Urinary bladder (tissue), 4 donors: ENCODE data around the gene ZFP82. TPM values are rescaled to one million over a fixed set of nuclear protein-coding genes. Genes with fewer than 3 reads are reported as not detected.

ENCODE experiments used
- DNase-seq: peaks from one replicate; pipeline ENCODE4 v3.0.0-alpha.2; 2015; ENCODE audit errors: extremely low spot score
- H3K27ac ChIP-seq: one replicate; pipeline ENCODE4 v1.5.1; 2013; ENCODE audit warnings: low read depth, mild to moderate bottlenecking, moderate library complexity
- H3K36me3 ChIP-seq: one replicate; pipeline ENCODE4 v1.6.1; 2013; ENCODE audit warnings: mild to moderate bottlenecking, moderate library complexity; ENCODE audit not compliant: insufficient read depth
- H3K4me1 ChIP-seq: one replicate; pipeline ENCODE4 v1.6.1; 2013; ENCODE audit warnings: mild to moderate bottlenecking, moderate library complexity; ENCODE audit not compliant: insufficient read depth
- H3K4me3 ChIP-seq: one replicate; pipeline ENCODE4 v1.5.1; 2013; ENCODE audit warnings: low read depth, low read length
- WGBS: extraction: QIAGEN DNeasy Blood & Tissue Kit; methylation state at CpG from one replicate; pipeline ENCODE4 v1.1.7; 2013; 5-methylcytosine and 5-hydroxymethylcytosine counted together
- polyA plus RNA-seq: library from polyadenylated mRNA; stranded (reverse); fragments of 200-250 nt; gene quantifications from one replicate; pipeline ENCODE4 v1.2.3, GENCODE V29; 2013
- total RNA-seq: library from RNA; depleted of rRNA; stranded (reverse); fragments of >200 nt; gene quantifications from one replicate; pipeline ENCODE4 v1.2.3, GENCODE V29; 2014
- donor health status: healthy with polysubstance abuse.
- donor health status: healthy.

The ZFP82 gene
- total and polyA plus RNA-seq, 2 donors = 4.2 to 22.6 TPM

DNA sequence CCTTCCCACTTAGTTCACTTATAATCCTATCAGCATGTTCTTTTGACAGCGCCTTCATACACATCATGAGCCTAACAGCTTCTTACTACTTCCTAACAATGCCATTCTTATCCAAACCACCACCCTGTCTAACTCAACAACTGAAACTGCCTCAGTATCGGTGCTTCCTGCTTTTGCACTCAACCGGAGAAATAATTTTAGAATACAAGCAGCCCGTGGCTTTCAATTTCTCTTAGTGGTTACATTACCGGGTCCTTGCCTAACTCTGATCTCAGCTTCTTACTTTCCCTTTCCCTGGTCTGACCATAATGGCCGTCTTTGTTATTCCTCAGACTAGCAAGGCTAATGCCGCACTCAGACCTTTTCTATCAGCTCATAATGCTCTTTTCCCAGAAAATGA is 17.0 kb downstream of the ZFP82 start:
- WGBS = 94% methylated on average over 7 of the region's 7 CpGs
- Histone ChIP-seq H3K4me1 (no peaks in the 10 kb centered on the region), H3K4me3 (no peak overlapping the region), H3K27ac (no peak overlapping the region), H3K36me3 (peaks cover 15% of the 10 kb centered on the region)
- no peak for DNase-seq

DNA sequence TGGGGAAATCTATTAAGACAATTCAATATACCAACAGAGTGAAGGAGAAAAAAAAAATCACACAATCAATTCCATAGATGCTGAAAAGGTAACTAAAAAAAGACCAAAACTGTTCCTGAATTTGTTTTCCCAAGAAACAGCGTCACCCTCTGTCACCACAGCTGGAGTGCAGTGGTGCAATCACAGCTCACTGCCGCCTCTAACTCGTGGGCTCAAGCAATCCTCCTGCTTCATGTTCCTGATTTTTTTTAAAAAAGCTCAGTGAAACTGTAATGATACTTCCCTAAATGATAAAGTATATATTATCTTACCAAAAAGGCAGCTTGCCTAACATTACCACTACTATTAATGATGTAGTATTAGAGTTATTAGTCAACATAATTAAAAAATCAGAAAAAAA is 19.9 kb downstream of the ZFP82 start:
- WGBS = 96% methylated on average over 3 of the region's 3 CpGs
- Histone ChIP-seq H3K4me1 (no peaks in the 10 kb centered on the region), H3K27ac (no peak overlapping the region), H3K36me3 (peaks cover 13% of the 10 kb centered on the region), H3K4me3 (no peak overlapping the region)
- no peak for DNase-seq

DNA sequence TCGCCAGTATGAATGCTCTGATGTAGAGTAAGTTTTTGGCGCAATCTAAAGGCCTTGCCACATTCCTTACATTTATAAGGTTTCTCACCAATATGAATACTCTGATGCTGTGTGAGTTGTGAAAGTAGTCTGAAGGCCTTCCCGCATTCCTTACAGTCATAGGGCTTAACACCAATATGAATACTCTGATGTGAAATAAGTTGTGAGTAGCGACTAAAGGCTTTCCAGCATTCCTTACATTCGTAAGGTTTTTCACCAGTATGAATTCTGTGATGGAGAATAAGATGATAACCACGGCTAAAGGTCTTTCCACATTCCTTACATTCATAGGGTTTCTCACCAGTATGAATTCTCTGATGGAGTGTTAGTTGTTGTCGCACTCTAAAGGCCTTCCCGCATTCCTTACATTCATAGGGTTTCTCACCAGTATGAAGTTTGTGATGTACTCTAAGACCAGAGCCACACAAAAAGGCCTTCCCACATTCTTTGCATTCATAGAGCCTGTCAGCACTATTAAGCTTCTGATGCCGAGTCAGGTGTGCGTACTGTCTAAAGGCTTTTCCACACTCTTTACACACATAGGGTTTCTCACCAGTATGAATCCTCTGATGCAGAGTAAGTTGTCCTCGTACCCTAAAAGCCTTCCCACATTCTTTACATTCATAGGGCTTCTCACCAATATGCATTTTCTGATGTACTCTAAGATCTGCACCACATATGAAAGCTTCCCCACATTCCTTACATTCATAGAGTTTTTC is 25.3 kb downstream of the ZFP82 start:
- WGBS = 98% methylated on average over 11 of the region's 11 CpGs
- no peak overlapping the region for H3K4me3 ChIP-seq
- H3K27ac ChIP-seq = no peak overlapping the region
- H3K4me1 ChIP-seq = no peaks in the 10 kb centered on the region
- DNase-seq = no peak
- H3K36me3 ChIP-seq = peaks cover 8% of the 10 kb centered on the region

DNA sequence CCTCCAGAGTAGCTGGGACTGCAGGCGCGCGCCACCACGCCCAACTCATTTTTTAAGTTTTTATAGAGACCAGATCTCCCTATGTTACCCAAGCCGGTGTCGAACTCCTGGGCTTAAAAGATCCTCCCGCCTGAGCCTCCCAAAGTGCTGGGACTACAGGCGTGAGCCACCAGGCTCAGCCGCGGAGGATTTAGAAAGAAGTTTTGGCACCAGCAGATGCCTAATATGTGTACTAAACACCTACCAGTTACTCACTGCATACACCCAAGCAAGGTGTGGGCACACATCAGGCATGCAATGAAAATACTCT is 39.0 kb downstream of the ZFP82 start:
- Histone ChIP-seq H3K36me3 (no peaks in the 10 kb centered on the region), H3K4me1 (no peaks in the 10 kb centered on the region), H3K4me3 (peak overlapping the region; percentile 69), H3K27ac (peak overlapping the region; percentile 12)
- WGBS = 58% methylated on average over 10 of the region's 10 CpGs
- no peak for DNase-seq

DNA sequence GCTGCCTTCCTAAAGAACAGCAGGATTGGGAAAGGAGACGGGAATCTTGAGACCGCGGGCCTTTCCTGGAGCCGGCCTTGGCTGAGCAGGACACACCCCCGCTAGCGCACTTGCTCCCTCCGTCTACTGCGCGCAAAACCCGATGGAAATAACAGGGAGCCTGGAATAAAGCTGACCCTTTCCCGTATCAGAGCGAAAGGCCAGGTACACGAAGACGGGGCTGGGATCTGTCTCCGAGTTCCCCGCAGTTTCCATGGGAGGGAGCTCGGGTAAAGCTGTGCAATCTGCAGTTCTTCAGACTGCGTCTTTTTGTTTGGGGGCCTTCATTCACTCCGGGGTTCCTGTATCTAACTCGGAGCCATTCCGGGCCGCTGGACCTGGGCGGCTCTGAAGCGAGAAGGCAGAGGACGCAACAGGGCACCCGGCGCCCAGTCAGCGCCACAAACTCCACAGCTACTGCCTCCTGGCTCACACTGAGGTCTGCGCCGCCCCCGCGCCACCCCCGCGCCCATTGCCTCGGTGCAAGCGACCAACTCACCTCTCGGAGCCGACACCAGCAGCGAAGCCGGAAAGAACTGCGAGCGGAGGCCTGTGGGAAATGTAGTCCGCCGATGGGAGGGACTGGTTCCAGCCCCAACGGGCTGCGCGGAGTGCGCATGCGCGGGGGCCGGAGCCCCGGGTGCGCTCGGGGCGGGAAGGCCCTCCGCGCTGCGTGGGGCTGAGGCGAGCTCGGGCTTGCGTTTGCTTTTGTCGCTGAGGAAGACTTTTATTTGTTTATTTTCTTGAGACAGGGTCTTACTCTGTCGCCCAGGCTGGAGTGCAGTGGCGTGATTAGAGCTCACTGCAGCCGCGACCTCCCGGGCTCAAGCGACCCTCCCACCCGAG is 39.6 kb downstream of the ZFP82 start, which contains the start of gene ZFP14:
Gene ZFP14, minus strand, starts transcription at position 577 of the 885 bp plus-strand sequence. CDS start 11,309 bp downstream, outside the sequence.
- WGBS = 3% methylated on average over 69 of the region's 69 CpGs

DNA sequence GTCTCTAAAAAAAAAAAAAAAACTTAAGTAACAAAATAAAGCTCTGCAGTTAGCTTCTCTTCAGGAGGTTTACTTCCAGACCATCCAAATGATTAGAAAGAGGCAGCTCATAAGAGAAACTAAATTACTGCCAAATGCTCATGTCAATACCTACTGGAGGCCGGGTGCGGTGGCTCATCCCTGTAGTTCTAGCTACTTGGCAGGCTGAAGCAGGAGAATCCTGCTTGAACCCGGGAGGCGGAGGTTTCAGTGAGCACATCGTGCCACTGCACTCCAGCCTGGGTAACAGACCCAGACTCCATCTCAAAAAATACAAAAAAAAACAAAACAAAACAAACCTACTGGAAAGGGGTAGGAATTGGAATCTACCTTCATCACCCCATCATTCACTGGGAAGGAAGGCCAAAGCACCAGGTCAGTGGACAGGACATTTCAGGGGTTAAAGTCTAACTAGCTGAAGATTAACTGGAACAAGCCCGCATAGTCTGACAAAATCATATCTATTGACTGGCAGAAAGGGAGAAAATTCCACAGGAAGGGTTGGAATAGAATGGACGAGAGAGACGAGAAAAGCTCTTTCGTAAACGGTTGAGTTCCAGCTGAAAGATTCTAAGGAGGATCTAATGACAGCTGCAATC is 40.8 kb downstream of the ZFP82 start:
- H3K4me3 ChIP-seq = no peak overlapping the region

More for the DNA sequence above, 39.6 kb downstream of the ZFP82 start, which contains the start of gene ZFP14:
- no peaks in the 10 kb centered on the region for H3K4me1 ChIP-seq
- DNase-seq = peak; percentile 81
- no peaks in the 10 kb centered on the region for H3K36me3 ChIP-seq
- H3K4me3 ChIP-seq = peak within 1 kb of the TSS; percentile 69
- peak within 1 kb of the TSS; percentile 84 for H3K27ac ChIP-seq

DNA sequence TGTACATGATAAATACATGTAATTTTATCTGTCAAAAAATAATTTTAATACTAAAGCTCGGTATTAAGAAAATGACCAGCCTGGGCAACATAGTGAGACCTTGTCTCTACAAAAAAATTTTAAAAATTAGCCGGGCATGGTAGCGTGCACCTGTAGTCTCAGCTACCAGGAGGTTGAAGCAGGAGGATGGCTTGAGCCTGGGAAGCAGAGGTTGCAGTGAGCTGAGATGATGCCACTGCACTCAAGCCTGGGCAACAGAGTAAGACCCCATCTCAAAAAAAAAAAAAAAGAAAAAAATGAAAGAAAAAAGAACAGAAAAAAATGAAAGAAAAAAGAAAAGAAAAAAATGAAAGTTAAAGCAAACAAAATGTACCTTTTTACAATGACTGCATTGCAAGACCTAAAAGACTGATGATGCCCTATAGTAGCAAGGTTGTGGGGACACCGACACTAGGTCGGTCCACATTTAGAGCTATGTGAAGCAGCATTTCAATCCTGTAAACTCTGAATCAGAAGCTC is 44.7 kb downstream of the ZFP82 start:
- WGBS = 97% methylated on average over 5 of the region's 5 CpGs

More for the DNA sequence above, 40.8 kb downstream of the ZFP82 start:
- H3K4me1 ChIP-seq = no peaks in the 10 kb centered on the region
- H3K36me3 ChIP-seq = peaks cover 2% of the 10 kb centered on the region
- no peak for DNase-seq
- 47% methylated on average over 10 of the region's 10 CpGs for WGBS
- H3K27ac ChIP-seq = no peak overlapping the region

DNA sequence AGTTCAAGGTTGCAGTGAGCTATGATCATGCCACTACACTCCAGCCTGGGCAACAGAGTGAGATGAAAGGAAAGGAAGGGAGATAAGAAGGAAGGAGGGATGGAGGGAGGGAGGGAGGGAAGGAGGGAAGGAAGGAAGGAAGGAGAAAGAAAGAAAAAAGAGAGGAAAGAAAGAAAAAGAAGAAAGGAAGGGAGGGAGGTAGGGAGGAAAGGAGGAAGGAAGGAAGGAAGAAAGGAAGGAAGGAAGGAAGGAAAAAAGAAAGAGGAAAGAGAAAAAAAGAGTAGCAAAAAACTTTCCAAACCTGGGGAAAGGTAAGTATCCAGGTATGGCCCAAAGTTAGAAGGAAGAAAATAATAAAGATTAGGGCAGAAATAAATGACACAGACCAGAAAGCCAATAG is 46.6 kb downstream of the ZFP82 start:
- Histone ChIP-seq H3K27ac (no peak overlapping the region), H3K4me3 (no peak overlapping the region), H3K4me1 (no peaks in the 10 kb centered on the region), H3K36me3 (peaks cover 3% of the 10 kb centered on the region)
- no peak for DNase-seq

More for the DNA sequence above, 44.7 kb downstream of the ZFP82 start:
- H3K4me3 ChIP-seq = no peak overlapping the region
- H3K27ac ChIP-seq = no peak overlapping the region
- peaks cover 2% of the 10 kb centered on the region for H3K36me3 ChIP-seq
- no peak for DNase-seq
- no peaks in the 10 kb centered on the region for H3K4me1 ChIP-seq

DNA sequence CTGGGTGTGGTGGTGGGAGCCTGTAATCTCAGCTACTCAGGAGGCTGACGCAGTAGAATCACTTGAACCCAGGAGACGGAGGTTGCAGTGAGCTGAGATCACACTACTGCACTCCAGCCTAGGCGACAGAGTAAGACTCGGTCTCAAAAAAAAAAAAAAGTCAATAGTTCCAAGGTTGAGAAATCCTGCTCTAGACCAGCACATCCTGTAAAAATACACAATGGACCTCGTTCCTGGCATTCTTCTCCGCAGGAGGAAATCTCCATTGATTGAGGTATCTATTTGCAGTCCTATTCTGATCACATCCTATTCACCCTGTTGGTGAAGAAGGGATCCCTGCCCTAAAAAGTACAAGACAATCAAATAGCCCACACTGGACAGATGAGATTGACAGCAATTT is 54.6 kb downstream of the ZFP82 start:
- peaks cover 4% of the 10 kb centered on the region for H3K36me3 ChIP-seq
- no peak overlapping the region for H3K27ac ChIP-seq
- 82% methylated on average over 6 of the region's 6 CpGs for WGBS
- no peak overlapping the region for H3K4me3 ChIP-seq
- H3K4me1 ChIP-seq = no peaks in the 10 kb centered on the region
- no peak for DNase-seq

Other genes with a start within 250 kb of the ZFP82 start
- 10.8 TPM for gene ZNF565, start 204.0 kb downstream of the ZFP82 start, total RNA-seq
- gene ZNF565, start 204.0 kb downstream of the ZFP82 start, polyA plus RNA-seq = 4.0 TPM
- 145 TPM for gene ZNF146, start 203.5 kb downstream of the ZFP82 start, total RNA-seq
- gene ZNF146, start 203.5 kb downstream of the ZFP82 start, polyA plus RNA-seq = 39.2 TPM
- gene ZFP14, start 39.4 kb downstream of the ZFP82 start, total RNA-seq = 25.6 TPM
- gene ZFP14, start 39.4 kb downstream of the ZFP82 start, polyA plus RNA-seq = 2.2 TPM
- 39.4 TPM for gene ZNF566, start 70.9 kb upstream of the ZFP82 start, total RNA-seq
- 6.0 TPM for gene ZNF566, start 70.9 kb upstream of the ZFP82 start, polyA plus RNA-seq
- 52.5 TPM for gene ZNF260, start 109.6 kb upstream of the ZFP82 start, total RNA-seq
- 5.7 TPM for gene ZNF260, start 109.6 kb upstream of the ZFP82 start, polyA plus RNA-seq
- gene ZNF529, start 154.6 kb upstream of the ZFP82 start, total RNA-seq = 36.2 TPM
- 6.4 TPM for gene ZNF529, start 154.6 kb upstream of the ZFP82 start, polyA plus RNA-seq
- 30.3 TPM for gene ZNF382, start 186.7 kb upstream of the ZFP82 start, total RNA-seq
- 4.2 TPM for gene ZNF382, start 186.7 kb upstream of the ZFP82 start, polyA plus RNA-seq
- gene ZNF461, start 248.2 kb upstream of the ZFP82 start, total RNA-seq = 19.9 TPM
- 4.7 TPM for gene ZNF461, start 248.2 kb upstream of the ZFP82 start, polyA plus RNA-seq